ENCODE results near the gene RIN2.
"Not testable (repeated sequence)": the region's sequence is repeated elsewhere in the genome, so short reads cannot be mapped to it uniquely, and the experiment has no call there.

The RIN2 gene

DNA sequence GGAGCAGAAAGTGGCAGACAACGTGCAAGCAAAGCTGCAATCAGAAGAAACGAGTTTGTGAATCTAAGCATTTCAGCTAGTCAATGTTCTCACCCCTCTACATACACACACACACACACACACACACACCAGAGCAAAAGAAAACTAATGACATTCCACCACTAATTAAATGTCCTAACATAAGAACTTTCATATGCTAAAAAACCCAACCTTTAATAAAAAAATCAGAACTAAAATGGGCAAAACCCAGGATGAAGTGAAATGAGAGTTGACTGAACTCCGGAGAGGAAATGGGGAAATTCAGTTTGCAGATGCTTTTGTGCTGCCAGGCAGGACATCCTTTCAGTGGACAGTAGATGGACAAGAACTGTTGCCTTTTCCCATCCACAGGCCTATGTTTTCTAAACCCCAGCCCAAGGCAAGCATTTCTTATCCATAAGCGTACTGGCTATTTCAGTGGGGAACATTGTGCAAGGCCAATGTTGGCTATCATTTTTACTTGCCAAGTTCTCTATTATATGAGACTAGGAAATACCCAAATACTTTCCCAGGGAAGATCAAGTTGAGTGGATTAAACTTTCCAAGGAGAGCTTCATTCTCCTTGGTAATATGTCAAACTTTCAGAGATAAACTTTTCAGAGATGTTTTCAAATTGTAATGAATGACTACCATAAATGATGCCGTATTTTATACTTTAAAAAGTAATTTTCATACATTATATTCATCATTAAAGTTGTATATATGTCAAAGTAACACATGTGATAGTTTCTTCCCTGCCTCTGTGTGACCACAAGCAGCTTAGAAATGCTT is 27.3 kb downstream of the RIN2 start:
- no peak for DNase-seq (ENCODE audit: low read depth in 2 of 2, low spot score in 1 of 2)

GRCh38 chr20:19785983-19786285 is 27.9 kb downstream of the RIN2 start:
- DNase-seq (ENCODE audit: low read depth in 2 of 2, low spot score in 1 of 2), result no peak

DNA sequence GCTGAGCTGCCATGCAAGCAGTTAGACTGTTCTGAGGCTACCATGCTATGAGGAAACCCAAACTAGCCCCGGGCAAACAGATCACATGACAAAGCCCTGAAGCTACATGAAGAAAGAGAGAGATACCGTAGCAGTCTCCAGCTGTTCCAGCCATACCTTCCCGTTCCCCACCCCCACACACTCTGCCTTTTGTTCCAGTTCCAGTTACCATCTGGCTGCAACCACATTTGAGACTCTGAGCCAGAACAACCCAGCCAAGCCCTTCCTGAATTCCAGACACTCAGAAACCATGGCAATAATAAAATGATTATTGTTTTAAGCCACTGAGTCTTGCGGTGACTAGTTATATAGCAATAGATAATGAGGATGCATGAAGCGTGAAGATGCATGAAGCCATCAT is 28.3 kb downstream of the RIN2 start:
- no peak for DNase-seq (ENCODE audit: low read depth in 2 of 2, low spot score in 1 of 2)

GRCh38 chr20:19787366-19787765 is 29.3 kb downstream of the RIN2 start:
- DNase-seq (ENCODE audit: low read depth in 2 of 2, low spot score in 1 of 2), result no peak

- no peak for DNase-seq (ENCODE audit: low read depth in 2 of 2, low spot score in 1 of 2)
Measured at GRCh38 chr20:19789009-19789408, 31.0 kb downstream of the RIN2 start.

- DNase-seq (ENCODE audit: low read depth in 2 of 2, low spot score in 1 of 2), result no peak
Measured at GRCh38 chr20:19789446-19789845, 31.4 kb downstream of the RIN2 start.

GRCh38 chr20:19791887-19792286 is 33.8 kb downstream of the RIN2 start:
- DNase-seq (ENCODE audit: low read depth in 2 of 2, low spot score in 1 of 2), result no peak

DNA sequence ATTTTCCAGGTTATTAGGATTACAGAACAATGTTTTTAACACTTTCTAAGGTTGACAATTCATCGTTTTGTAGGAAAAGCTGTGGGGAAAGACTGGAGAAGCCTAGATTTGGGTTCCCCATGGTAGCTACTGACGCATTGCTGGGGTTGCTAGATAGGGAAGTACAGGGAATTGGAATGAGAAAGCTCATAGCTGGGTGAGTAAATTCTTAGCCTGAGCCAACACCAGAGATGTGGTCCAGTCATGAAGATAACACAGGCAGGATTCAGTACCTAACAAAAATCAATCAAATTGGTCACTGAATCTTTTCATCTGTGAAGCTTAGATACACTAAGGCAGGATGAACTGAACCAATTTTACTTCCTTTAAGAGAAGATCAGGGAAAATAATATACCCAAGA is 35.7 kb downstream of the RIN2 start:
- no peak for DNase-seq (ENCODE audit: low read depth in 2 of 2, low spot score in 1 of 2)

GRCh38 chr20:19794941-19795340 is 36.9 kb downstream of the RIN2 start:
- no peak for DNase-seq (ENCODE audit: low read depth in 2 of 2, low spot score in 1 of 2)

DNA sequence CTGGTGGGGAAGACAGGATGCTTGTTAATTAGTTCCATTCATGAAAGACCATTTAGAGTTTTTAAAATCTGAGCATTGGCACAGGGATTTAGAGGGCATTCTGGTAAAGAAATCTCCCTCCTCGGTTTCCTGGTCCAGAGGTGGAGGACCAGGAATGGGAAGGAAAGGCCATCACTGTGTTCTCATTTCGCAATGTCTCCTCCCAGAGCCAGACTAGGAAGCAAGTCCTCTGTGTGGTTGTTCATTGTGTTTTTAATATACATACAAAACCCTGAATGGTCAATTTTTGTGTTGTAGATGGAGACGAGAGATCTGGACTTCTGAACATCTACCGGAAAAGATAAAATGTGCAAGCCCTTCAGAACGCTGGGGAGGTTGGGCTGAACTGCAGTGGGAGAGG is 41.3 kb downstream of the RIN2 start:
- DNase-seq (ENCODE audit: low read depth in 2 of 2, low spot score in 1 of 2), result no peak

DNA sequence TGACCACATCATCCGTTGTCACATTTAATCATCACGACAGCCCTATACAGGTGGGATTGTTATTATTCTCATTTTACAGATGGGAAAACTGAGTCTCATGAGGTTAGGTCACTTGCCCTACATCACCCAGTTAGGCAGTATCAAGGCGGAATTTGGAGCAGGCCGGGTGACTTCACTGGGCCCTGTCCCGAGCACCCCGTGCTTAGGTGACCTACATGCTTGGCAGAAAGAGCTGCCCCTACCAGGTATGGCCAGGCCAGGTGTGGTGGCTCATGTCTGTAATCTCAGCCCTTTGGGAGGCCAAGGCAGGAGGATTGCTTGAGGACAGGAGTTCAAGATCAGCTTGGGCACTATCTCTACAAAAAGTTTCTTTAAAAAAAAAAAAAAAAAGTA is 44.0 kb downstream of the RIN2 start:
- DNase-seq (ENCODE audit: low read depth in 2 of 2, low spot score in 1 of 2), result no peak

DNA sequence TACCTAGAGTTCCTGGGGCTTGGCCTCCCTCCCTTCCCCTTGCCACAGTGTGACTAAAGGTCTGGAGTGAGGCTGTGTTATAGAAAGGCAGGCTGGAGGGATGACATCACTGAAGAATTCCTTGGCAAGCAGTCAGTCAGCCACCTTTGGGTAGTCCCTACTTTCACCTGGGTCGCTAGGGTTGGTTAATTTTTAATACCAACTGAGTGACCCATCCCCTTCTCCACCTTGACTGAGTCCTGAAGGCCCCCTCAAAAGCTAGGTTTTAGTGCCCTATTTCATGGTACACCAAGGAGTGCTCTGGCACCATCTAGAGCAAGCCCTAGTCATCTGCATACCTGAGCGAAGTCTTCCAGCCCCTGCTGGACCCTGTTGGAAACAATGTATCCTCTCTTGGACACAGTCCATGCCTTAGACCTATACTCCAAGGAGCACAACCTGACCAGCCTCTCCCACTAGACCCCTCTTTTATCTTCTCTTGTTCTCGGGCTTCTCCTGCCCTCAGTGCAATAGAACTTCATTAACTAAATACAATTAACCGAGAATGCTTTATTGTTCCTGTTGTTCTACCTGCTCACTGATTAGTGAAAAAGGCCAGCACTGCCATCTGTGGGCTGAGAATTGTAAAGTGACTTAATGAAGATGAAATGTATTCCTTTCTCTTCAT is 44.6 kb downstream of the RIN2 start:
- no peak for DNase-seq (ENCODE audit: low read depth in 2 of 2, low spot score in 1 of 2)

GRCh38 chr20:19806276-19806675 is 48.2 kb downstream of the RIN2 start:
- not testable (repeated sequence) for DNase-seq (ENCODE audit: low read depth in 2 of 2, low spot score in 1 of 2)

DNA sequence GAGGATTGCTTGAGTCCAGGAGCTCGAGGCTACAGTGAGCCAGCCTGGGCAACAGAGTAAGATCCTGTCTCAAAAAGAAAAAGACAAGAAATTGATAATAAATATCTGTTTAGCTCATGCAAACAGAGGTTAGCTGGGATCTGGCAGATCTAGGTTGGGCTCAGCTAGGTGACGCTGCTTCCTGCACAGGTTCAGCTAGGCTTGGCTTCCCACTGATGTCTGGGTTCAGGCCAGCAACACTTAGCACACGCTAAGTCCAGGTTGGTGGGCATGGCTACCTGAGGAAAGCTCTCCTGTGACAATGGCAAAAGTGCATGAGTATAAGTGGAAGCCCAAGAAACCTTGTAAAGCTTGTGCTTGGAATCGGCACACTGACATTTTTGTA is 48.7 kb downstream of the RIN2 start:
- DNase-seq (ENCODE audit: low read depth in 2 of 2, low spot score in 1 of 2), result no peak

DNA sequence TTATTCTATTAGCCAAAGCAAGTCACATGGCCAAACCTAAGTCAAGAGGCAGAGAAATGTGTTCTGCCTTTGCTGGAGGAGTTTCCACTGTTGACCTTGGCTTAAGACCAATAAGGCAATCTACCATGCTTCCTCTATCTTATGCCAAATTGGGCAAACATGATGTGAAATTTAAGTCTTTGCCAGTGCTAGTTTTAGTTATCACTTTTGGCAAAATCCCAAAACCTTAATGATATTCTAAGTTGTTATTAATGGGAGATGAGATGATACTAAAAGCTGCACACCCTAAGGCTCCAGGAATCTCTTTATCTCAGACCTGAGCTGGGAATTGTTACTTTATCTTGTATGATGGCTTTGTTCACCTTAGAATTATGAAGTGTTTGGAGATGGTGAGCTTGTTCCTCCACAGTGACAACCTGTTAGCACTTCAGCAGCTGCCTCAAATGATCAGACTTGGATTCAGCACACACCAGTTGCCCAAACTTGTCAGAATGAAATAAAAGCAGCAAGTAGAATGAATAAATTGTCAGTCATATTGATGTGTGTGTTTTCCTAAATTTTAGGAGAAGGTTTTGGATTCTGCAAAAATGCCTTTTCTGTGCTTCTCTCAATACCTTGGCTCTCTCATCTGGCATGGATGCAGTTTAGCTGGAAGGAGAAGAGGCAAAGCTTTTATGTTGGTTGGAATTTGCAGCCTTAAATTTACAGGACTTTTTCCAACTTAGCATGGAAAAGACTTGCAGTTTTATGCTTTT is 49.3 kb downstream of the RIN2 start:
- no peak for DNase-seq (ENCODE audit: low read depth in 2 of 2, low spot score in 1 of 2)

Data from stimulated activated CD8-positive, alpha-beta memory T cell treated with anti-CD3 and anti-CD28 coated beads, Interleukin-4, amount 100 ng/mL, for 4 hours (primary cell).